Stomach (tissue), 9 donors: Measurements from ENCODE around the gene SHISA6. TPM values are rescaled to one million over a fixed set of nuclear protein-coding genes. Genes with fewer than 3 reads are reported as not detected.

Source experiments
- DNase-seq, 2 donors: peaks; one replicate each; pipeline versions ENCODE4 v3.0.0 to v3.0.0-alpha.2; 2013 to 2019
- H3K27ac ChIP-seq, 5 donors: fragments of 200-600 bp in 4 of 5; sonication (generic) in 4 of 5; one replicate each; pipeline ENCODE4 v1.5.1; 2013 to 2019; ENCODE audit warnings: mild to moderate bottlenecking in 1 of 5, moderate library complexity in 1 of 5
- H3K27me3 ChIP-seq, 3 donors: fragments of 200-600 bp; sonication (generic); one replicate each; pipeline ENCODE4 v1.5.1; 2017 to 2019; ENCODE audit warnings: mixed run types in 1 of 3
- H3K36me3 ChIP-seq, 4 donors: fragments of 200-600 bp; sonication (generic); 1 replicate in 3 of 4; 2 replicates in 1 of 4; pipeline ENCODE4 v1.5.1; 2016 to 2019
- H3K4me1 ChIP-seq, 4 donors: fragments of 200-600 bp; sonication (generic); one replicate each; pipeline ENCODE4 v1.5.1; 2016 to 2019
- H3K4me3 ChIP-seq, 4 donors: fragments of 200-600 bp; sonication (generic) in 3 of 4; one replicate each; pipeline ENCODE4 v1.5.1; 2016 to 2019; ENCODE audit warnings: mild to moderate bottlenecking in 1 of 4
- H3K9me3 ChIP-seq, 4 donors: fragments of 200-600 bp; sonication (generic); one replicate each; pipeline ENCODE4 v1.5.1; 2016 to 2019
- CTCF ChIP-seq, 7 experiments: fragments of 450-650 bp in 4 of 7; fragments of 200-600 bp in 3 of 7; sonication (generic) in 3 of 7; IDR thresholded peaks; one replicate each; pipeline ENCODE4 v1.5.1; 2016 to 2019; ENCODE audit warnings: antibody characterized with exemption in 7 of 7, control low read depth in 2 of 7, mild to moderate bottlenecking in 1 of 7
- EP300 ChIP-seq: sonication (generic); formaldehyde crosslinking; IDR thresholded peaks from one replicate; pipeline ENCODE4 v1.6.1; 2017; ENCODE audit warnings: antibody characterized with exemption
- POLR2A ChIP-seq, 4 donors: fragments of 450-650 bp; IDR thresholded peaks; one replicate each; pipeline ENCODE4 v1.6.1; 2016; ENCODE audit warnings: antibody characterized with exemption in 4 of 4, control low read depth in 2 of 4, mild to moderate bottlenecking in 1 of 4, moderate library complexity in 1 of 4
- POLR2AphosphoS5 ChIP-seq, 3 donors: sonication (generic); formaldehyde crosslinking; IDR thresholded peaks; one replicate each; pipeline ENCODE4 v1.6.1; 2016; ENCODE audit warnings: antibody characterized with exemption in 3 of 3
- WGBS, 5 donors: extraction: QIAGEN DNeasy Blood & Tissue Kit in 3 of 5; methylation state at CpG; one replicate each; pipeline versions ENCODE4 v1.1.5 to v1.1.7; 2013 to 2018; 5-methylcytosine and 5-hydroxymethylcytosine counted together
- intact Hi-C: fragments of 100-400 bp; cut with DNase I; formaldehyde crosslinking; loops from one replicate; pipeline ENCODE4 v1.15.1; 2023; ENCODE audit warnings: low total_unique reads
- polyA plus RNA-seq, 3 donors: library from polyadenylated mRNA; stranded (reverse); fragments of 200-250 nt; gene quantifications; one replicate each; pipeline ENCODE4 v1.2.3, GENCODE V29; 2013
- total RNA-seq, 5 donors: library from RNA; depleted of rRNA; stranded (reverse); fragments of >200 nt; gene quantifications; one replicate each; pipeline versions ENCODE4 v1.1.0 to v1.2.3, GENCODE V29; 2014 to 2016
- donor health status: healthy with polysubstance abuse.
- donor health status: Bipolar disorder and iron deficiency.
- donor health status: healthy.

SHISA6 gene
- total and polyA plus RNA-seq, 8 donors, result 0.15 to 3.6 (median 1.3) TPM; not detected in 1

GRCh38 chr17:11331547-11332513 is 90.8 kb downstream of the SHISA6 start:
- no peaks in the 10 kb centered on the region for H3K9me3 ChIP-seq
- no peak overlapping the region for H3K27ac ChIP-seq
- peaks cover 0 to 4% (median 0%) of the 10 kb centered on the region in 3 donors for H3K27me3 ChIP-seq
- intact Hi-C loops, result no loop called here
- no peak overlapping the region for H3K4me3 ChIP-seq
- TF ChIP-seq POLR2A (IDR thresholded peaks at IDR 0.05), result no peak
- TF ChIP-seq POLR2AphosphoS5 (IDR thresholded peaks at IDR 0.05), result no peak
- TF ChIP-seq CTCF (IDR thresholded peaks at IDR 0.05), result no peak
- DNase-seq, result peak in 1 of 2 donors; percentile 10
- H3K36me3 ChIP-seq, result no peaks in the 10 kb centered on the region
- H3K4me1 ChIP-seq, result peaks cover 0 to 7% (median 0%) of the 10 kb centered on the region in 4 donors
- 50 to 62% (median 59%) methylated on average over 15 of the region's 15 CpGs for WGBS, 5 donors

- H3K4me3 ChIP-seq, result no peak overlapping the region
Measured at GRCh38 chr17:11332706-11333105, 91.7 kb downstream of the SHISA6 start.

GRCh38 chr17:11334493-11334892 is 93.5 kb downstream of the SHISA6 start:
- DNase-seq, result no peak
- Histone ChIP-seq H3K4me1 (no peaks in the 10 kb centered on the region), H3K27ac (no peak overlapping the region), H3K4me3 (no peak overlapping the region), H3K36me3 (no peaks in the 10 kb centered on the region), H3K27me3 (peaks cover 0 to 4% (median 0%) of the 10 kb centered on the region in 3 donors), H3K9me3 (no peaks in the 10 kb centered on the region)
- WGBS, 5 donors, result 89 to 93% (median 92%) methylated on average over 2 to 4 of the region's 4 CpGs
- TF ChIP-seq POLR2A (IDR thresholded peaks at IDR 0.05) (no peak), EP300 (no peak), CTCF (IDR thresholded peaks at IDR 0.05) (no peak), POLR2AphosphoS5 (IDR thresholded peaks at IDR 0.05) (no peak)
- intact Hi-C loops, result no loop called here

More at GRCh38 chr17:11332706-11333105, 91.7 kb downstream of the SHISA6 start:
- TF ChIP-seq EP300, result no peak
- no peak for TF ChIP-seq POLR2A (IDR thresholded peaks at IDR 0.05)
- no peak for TF ChIP-seq POLR2AphosphoS5 (IDR thresholded peaks at IDR 0.05)
- TF ChIP-seq CTCF (IDR thresholded peaks at IDR 0.05), result no peak
- no peak for DNase-seq
- H3K9me3 ChIP-seq, result no peaks in the 10 kb centered on the region
- intact Hi-C loops, result no loop called here
- peaks cover 0 to 4% (median 0%) of the 10 kb centered on the region in 3 donors for H3K27me3 ChIP-seq
- H3K36me3 ChIP-seq, result no peaks in the 10 kb centered on the region
- H3K4me1 ChIP-seq, result peaks cover 0 to 7% (median 0%) of the 10 kb centered on the region in 4 donors
- H3K27ac ChIP-seq, result no peak overlapping the region
- 86 to 94% (median 92%) methylated on average over 7 of the region's 7 CpGs for WGBS, 5 donors

GRCh38 chr17:11336290-11336689 is 95.3 kb downstream of the SHISA6 start:
- no peak for DNase-seq
- intact Hi-C loops, result no loop called here
- no peak for TF ChIP-seq CTCF (IDR thresholded peaks at IDR 0.05)
- no peak for TF ChIP-seq POLR2AphosphoS5 (IDR thresholded peaks at IDR 0.05)
- no peak for TF ChIP-seq POLR2A (IDR thresholded peaks at IDR 0.05)
- no peak for TF ChIP-seq EP300
- Histone ChIP-seq H3K4me1 (peaks cover 0 to 6% (median 0%) of the 10 kb centered on the region in 4 donors), H3K36me3 (no peaks in the 10 kb centered on the region), H3K27ac (no peak overlapping the region), H3K9me3 (no peaks in the 10 kb centered on the region), H3K27me3 (peaks cover 0 to 4% (median 0%) of the 10 kb centered on the region in 3 donors), H3K4me3 (no peak overlapping the region)
- 52 to 81% (median 74%) methylated on average over 5 of the region's 5 CpGs for WGBS, 5 donors
